Measurements from ENCODE around the gene FAM162B. TPM values are rescaled to one million over a fixed set of nuclear protein-coding genes. Genes with fewer than 3 reads are reported as not detected.
"Not testable (repeated sequence)": the region's sequence is repeated elsewhere in the genome, so short reads cannot be mapped to it uniquely, and the experiment has no call there.

Gene FAM162B
- total RNA-seq, 1 donor from 2014 or later, result 0.23 TPM

DNA sequence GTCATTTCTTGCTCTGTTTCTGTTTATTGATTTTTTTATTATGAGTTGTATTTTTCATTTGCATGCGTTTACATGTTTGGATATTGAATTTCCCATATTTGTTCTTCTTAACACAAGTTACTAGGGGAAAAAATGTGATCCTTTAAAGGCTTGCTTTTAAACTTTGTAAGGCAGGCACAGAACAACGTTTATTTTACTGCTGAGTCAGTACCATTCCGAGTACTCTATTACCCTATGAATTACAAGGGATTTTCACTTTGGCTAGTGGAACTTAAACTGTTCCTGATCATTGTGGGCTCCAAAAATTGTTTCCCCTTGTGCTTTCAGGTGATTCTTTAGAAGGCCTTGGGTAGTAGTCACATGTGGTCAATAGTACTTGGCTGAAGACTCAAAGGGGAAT is 28.5 kb downstream of the FAM162B start:
- no peak overlapping the region for H3K4me3 ChIP-seq (ENCODE audit: low read depth, low read length)
- TF ChIP-seq, protein P1, sequence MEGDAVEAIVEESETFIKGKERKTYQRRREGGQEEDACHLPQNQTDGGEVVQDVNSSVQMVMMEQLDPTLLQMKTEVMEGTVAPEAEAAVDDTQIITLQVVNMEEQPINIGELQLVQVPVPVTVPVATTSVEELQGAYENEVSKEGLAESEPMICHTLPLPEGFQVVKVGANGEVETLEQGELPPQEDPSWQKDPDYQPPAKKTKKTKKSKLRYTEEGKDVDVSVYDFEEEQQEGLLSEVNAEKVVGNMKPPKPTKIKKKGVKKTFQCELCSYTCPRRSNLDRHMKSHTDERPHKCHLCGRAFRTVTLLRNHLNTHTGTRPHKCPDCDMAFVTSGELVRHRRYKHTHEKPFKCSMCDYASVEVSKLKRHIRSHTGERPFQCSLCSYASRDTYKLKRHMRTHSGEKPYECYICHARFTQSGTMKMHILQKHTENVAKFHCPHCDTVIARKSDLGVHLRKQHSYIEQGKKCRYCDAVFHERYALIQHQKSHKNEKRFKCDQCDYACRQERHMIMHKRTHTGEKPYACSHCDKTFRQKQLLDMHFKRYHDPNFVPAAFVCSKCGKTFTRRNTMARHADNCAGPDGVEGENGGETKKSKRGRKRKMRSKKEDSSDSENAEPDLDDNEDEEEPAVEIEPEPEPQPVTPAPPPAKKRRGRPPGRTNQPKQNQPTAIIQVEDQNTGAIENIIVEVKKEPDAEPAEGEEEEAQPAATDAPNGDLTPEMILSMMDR (conservative IDR thresholded peaks at IDR 0.05; ENCODE audit: low read depth, low read length), result no peak
- DNase-seq (ENCODE audit: low read depth), result no peak

DNA sequence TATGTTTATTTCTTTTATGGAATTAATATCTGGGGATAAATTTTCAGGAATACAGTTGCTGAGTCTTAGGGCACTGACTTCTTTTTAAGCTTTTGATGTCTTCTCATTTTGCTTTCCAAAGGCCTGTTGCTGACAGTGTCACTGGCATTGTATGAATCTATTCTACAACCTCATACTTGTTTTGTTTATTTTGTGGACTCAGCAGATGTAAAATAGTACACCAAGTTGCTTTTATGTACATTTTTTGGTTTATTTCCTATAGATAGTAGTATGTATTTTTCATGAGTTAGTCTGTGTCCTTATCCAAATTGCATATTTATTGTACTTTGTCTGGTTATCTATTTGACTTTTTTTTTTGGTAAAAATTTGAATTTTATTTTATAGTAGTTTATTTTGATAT is 35.0 kb downstream of the FAM162B start:
- H3K4me3 ChIP-seq (ENCODE audit: low read depth, low read length), result no peak overlapping the region
- no peak for DNase-seq (ENCODE audit: low read depth)
- TF ChIP-seq, protein P1 (conservative IDR thresholded peaks at IDR 0.05; ENCODE audit: low read depth, low read length), result no peak

DNA sequence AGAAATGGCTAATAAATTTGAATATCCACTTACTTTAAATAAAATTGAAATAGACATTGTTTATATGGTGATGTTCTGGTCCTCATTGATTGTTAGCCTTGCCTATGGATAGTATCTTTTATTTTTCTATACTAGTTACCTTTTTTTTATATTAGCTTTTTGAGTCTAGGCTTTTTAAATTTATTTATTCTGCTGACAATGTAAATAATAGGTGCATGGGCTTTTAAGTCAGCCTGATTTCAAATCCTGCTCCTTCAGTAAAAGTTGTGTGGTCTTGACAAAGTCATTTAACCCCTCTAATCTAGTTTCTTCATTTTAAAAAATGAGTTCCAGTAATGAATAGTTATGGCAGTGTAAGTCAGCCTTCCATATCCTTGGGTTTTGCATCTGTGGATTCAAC is 38.6 kb downstream of the FAM162B start:
- no peak for DNase-seq (ENCODE audit: low read depth)
- TF ChIP-seq, protein P1 (conservative IDR thresholded peaks at IDR 0.05; ENCODE audit: low read depth, low read length), result no peak
- no peak overlapping the region for H3K4me3 ChIP-seq (ENCODE audit: low read depth, low read length)

- H3K4me3 ChIP-seq (ENCODE audit: low read depth, low read length), result no peak overlapping the region
- TF ChIP-seq, protein P1 (conservative IDR thresholded peaks at IDR 0.05; ENCODE audit: low read depth, low read length), result no peak
- DNase-seq (ENCODE audit: low read depth), result no peak
Measured at GRCh38 chr6:116714761-116715160, 50.8 kb downstream of the FAM162B start.

GRCh38 chr6:116714296-116714695 is 51.2 kb downstream of the FAM162B start:
- TF ChIP-seq, protein P1 (conservative IDR thresholded peaks at IDR 0.05; ENCODE audit: low read depth, low read length), result no peak
- H3K4me3 ChIP-seq (ENCODE audit: low read depth, low read length), result no peak overlapping the region
- DNase-seq (ENCODE audit: low read depth), result no peak

DNA sequence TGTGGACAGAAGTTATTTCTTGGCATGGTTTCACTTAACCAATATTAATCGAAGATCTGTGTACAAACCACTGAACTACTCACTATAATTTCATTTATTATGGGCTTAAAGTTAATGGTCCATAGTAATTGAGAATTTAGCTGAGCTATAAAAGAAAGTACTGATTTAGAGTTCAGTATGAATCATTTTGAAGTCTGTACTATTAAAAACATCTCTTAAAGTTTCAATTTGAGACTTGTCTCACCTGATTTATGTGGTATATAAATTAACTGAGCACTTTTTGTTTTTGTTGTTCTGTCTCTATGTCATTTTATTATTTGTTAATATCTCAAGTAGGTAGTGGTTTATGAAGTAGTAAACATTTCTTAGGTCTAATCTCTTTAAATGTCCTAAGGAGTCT is 59.6 kb downstream of the FAM162B start:
- no peak overlapping the region for H3K4me3 ChIP-seq (ENCODE audit: low read depth, low read length)
- TF ChIP-seq, protein P1 (conservative IDR thresholded peaks at IDR 0.05; ENCODE audit: low read depth, low read length), result no peak
- no peak for DNase-seq (ENCODE audit: low read depth)

- H3K4me3 ChIP-seq (ENCODE audit: low read depth, low read length); DNase-seq (ENCODE audit: low read depth): not testable (repeated sequence)
Measured at GRCh38 chr6:116703888-116704287, 61.6 kb downstream of the FAM162B start.

Other genes with a start within 250 kb of the FAM162B start
- not detected in 2 replicates for gene TRAPPC3L, start 220.0 kb downstream of the FAM162B start, total RNA-seq
- gene CALHM4, start 212.0 kb downstream of the FAM162B start, total RNA-seq, result not detected in 2 replicates
- 25.2 and 39.7 TPM in 2 replicates for gene RWDD1, start 194.2 kb downstream of the FAM162B start, total RNA-seq
- not detected in 2 replicates for gene RSPH4A, start 149.2 kb downstream of the FAM162B start, total RNA-seq
- gene ZUP1, start 97.0 kb downstream of the FAM162B start, total RNA-seq, result 11.6 and 15.6 TPM in 2 replicates
- gene KPNA5, start 84.5 kb downstream of the FAM162B start, total RNA-seq, result 2.5 and 2.9 TPM in 2 replicates
- not detected in 2 replicates for gene GPRC6A, start 63.4 kb upstream of the FAM162B start, total RNA-seq
- not detected in 2 replicates for gene RFX6, start 111.5 kb upstream of the FAM162B start, total RNA-seq